ENCODE measurements around the gene NEIL1. TPM values are rescaled to one million over a fixed set of nuclear protein-coding genes. Genes with fewer than 3 reads are reported as not detected.
A peak's percentile ranks its signal among the peaks of the same experiment; 100 is the strongest.
"Not testable (repeated sequence)": the region's sequence is repeated elsewhere in the genome, so short reads cannot be mapped to it uniquely, and the experiment has no call there.

The NEIL1 gene, protein sequence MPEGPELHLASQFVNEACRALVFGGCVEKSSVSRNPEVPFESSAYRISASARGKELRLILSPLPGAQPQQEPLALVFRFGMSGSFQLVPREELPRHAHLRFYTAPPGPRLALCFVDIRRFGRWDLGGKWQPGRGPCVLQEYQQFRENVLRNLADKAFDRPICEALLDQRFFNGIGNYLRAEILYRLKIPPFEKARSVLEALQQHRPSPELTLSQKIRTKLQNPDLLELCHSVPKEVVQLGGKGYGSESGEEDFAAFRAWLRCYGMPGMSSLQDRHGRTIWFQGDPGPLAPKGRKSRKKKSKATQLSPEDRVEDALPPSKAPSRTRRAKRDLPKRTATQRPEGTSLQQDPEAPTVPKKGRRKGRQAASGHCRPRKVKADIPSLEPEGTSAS
- total RNA-seq = 10 to 100 TPM; 38.0 to 67.9 (median 41.4) TPM
- long read RNA-seq, donor 1, partial matches to known transcripts = 8 of 30 reads
- long read RNA-seq, donor 1, other reads (novel, unspliced or antisense) = 15 of 30 reads
- long read RNA-seq, donor 2, partial matches to known transcripts = 2 of 13 reads
- long read RNA-seq, donor 2, other reads (novel, unspliced or antisense) = 7 of 13 reads

DNA sequence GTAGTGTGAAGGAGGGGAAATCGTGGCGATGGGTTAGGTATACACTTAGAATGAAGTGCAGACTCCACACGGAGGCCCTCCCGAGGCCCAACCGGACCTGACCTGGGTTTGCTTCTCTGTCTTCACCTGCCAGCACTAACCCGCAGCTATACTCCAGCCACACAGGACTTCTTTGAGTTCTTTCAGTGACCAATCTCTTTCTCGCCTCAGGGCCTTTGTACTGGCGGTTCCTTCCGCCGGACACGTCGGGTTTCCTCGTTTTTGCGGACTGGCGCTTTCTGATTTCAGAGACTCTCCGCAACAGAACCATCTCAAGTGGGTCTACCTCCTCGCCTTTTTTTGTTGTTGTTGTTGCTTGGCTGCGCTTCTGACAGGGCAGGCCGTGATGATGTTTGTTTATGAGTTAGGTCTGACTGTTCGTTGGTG lies at the start of gene NEIL1:
NEIL1 (plus strand) TSS at position 244 of the 426 bp plus-strand sequence. CDS start 1,867 bp downstream, outside the sequence.
- TF ChIP-seq, protein P1, sequence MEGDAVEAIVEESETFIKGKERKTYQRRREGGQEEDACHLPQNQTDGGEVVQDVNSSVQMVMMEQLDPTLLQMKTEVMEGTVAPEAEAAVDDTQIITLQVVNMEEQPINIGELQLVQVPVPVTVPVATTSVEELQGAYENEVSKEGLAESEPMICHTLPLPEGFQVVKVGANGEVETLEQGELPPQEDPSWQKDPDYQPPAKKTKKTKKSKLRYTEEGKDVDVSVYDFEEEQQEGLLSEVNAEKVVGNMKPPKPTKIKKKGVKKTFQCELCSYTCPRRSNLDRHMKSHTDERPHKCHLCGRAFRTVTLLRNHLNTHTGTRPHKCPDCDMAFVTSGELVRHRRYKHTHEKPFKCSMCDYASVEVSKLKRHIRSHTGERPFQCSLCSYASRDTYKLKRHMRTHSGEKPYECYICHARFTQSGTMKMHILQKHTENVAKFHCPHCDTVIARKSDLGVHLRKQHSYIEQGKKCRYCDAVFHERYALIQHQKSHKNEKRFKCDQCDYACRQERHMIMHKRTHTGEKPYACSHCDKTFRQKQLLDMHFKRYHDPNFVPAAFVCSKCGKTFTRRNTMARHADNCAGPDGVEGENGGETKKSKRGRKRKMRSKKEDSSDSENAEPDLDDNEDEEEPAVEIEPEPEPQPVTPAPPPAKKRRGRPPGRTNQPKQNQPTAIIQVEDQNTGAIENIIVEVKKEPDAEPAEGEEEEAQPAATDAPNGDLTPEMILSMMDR (IDR thresholded peaks at IDR 0.05) = no peak
- intact Hi-C loops (cut with DNase I, micrococcal nuclease) = no loop called here
- peak in 2 of 3 donors; percentile 67 to 68 for DNase-seq
- peak within 1 kb of the TSS; percentile 80 for H3K4me3 ChIP-seq
- no peaks in the 10 kb centered on the region for H3K9me3 ChIP-seq
- H3K36me3 ChIP-seq (ENCODE audit: low read depth) = no peaks in the 10 kb centered on the region
- peak; percentile 49 for ATAC-seq
- H3K4me1 ChIP-seq (ENCODE audit: low read depth) = peaks cover 7% of the 10 kb centered on the region

DNA sequence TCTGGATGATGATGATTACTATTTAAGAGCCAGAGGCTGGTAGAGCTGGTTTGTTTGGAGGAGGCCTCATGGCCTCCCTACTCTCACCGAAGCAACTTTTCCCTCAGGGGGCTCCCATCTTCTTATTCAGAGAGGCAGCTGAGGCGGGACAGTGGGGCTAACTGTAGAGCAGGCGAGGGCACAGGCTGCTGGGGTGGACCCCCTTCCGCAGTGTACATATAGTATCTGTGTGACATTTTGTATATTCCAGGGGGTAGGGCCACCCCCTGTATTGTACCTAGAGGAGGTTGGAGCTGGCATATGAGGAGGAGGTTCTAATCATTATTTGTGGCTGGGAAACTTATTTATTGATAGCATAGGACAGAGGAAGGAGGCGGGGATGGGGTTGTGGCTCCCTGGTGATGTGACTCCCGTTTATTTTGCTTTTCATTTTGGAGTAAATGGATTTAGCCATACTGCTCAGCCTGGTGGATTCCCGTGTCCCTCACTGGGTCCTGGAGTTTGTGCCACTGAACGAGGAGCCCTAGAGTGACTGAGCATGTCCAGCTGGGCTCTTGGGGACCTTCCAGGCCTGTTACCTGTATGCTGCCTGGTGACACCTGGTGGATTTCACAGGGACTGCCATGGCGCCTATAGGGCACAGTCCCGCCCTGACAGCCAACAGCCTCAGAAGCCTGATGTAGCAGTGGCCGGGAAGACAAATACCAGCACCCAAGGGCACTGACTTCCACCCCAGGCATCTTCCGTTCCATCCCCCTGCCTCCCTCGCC lies 48.1 kb upstream of the NEIL1 start:
- intact Hi-C loops (cut with DNase I, micrococcal nuclease); H3K4me3 ChIP-seq; H3K36me3 ChIP-seq (ENCODE audit: low read depth); H3K4me1 ChIP-seq (ENCODE audit: low read depth); H3K9me3 ChIP-seq: not testable (repeated sequence)
- peak; percentile 99 for ATAC-seq
- peak in 1 of 3 donors; percentile 29 for DNase-seq

DNA sequence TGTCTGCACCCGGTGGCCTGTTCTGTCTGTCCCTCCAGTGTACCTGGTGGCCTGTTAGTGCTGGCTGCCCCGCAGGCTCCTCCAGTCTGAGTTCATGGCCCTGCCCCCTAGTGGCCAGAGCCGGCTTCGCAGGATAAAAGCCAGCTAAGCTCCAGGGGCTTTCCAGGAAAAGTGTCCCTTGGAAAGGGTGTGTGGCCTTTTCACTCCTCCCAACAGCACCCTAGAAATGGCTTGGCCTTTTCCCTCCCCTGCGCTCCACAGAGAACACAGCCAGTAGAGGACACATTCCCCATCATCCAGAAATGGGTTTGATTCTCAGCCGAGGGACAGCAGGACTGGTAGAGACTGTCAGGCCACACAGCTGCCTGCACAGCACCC lies 47.5 kb upstream of the NEIL1 start:
- TF ChIP-seq, protein P1 (IDR thresholded peaks at IDR 0.05) = peak; percentile 66
- H3K4me1 ChIP-seq (ENCODE audit: low read depth); H3K4me3 ChIP-seq; H3K9me3 ChIP-seq; H3K36me3 ChIP-seq (ENCODE audit: low read depth); intact Hi-C loops (cut with DNase I, micrococcal nuclease): not testable (repeated sequence)
- ATAC-seq (peak; percentile 99), DNase-seq (peak; percentile 70 to 86 (median 78))

DNA sequence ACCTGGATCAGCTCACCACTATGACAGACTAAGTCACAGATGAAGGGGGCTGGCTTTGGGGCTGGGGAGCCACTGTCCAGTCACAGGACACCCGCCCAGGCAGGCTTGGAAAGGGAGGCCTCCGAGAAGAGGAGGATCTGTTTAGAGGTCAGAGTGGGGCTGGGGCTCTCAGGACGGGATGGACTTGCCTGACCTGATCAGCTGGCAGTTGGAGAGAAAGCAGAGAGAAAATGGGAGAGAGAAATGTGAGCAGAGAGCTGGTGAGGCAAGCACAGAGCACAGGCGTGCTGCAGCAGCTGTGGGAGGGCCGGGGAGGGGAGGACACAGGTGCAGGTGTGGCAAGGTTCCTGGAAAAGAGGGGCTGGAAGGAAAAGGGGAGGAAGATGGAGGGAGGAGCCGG lies 46.8 kb upstream of the NEIL1 start:
- H3K4me3 ChIP-seq; H3K36me3 ChIP-seq (ENCODE audit: low read depth); intact Hi-C loops (cut with DNase I, micrococcal nuclease); ATAC-seq; H3K9me3 ChIP-seq; DNase-seq; H3K4me1 ChIP-seq (ENCODE audit: low read depth): not testable (repeated sequence)

DNA sequence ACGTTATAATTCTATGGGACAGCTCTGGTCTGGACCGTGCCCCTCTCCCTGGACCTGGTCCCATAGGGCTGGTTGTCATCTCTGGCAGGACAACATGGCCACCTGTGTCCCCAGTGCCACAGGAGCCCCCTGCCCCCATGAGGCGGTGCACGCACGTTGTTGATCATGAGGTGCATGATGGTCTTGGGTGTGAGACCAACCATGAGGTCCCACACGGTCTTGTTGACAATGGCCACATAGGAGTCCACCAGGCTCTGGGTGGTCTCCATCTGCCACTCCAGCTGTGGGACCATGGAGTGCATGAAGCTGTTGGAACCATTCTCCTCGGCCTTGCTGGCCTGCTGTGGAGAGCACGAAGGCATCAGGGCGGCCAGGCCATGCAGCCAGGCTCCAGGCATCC lies 44.5 kb upstream of the NEIL1 start:
- Histone ChIP-seq H3K9me3 (no peaks in the 10 kb centered on the region), H3K36me3 (ENCODE audit: low read depth) (no peaks in the 10 kb centered on the region), H3K4me3 (no peak overlapping the region), H3K4me1 (ENCODE audit: low read depth) (no peaks in the 10 kb centered on the region)
- DNase-seq (no peak), ATAC-seq (no peak)
- TF ChIP-seq, protein P1 (IDR thresholded peaks at IDR 0.05) = no peak
- intact Hi-C loops (cut with DNase I, micrococcal nuclease) = no loop called here

DNA sequence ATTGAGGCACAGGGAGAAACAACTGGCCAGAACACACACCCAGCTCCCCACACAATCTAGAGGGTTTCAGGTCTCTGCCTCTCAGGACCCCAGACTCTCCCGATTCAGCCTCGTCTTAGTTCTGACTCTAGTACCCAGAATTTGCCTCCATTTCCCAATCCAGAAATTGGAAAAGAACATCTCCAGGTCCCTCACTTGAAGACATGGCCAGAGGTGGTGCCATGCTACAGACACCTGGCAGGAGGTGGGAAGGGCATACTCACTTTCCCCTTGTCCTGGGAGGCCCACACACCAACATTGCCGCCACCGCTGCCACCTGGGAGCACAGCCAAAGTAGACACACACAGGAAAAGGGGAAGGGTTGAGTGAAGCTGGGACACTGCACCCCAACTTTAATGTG lies 44.1 kb upstream of the NEIL1 start:
- H3K4me3 ChIP-seq; intact Hi-C loops (cut with DNase I, micrococcal nuclease); ATAC-seq; H3K9me3 ChIP-seq; DNase-seq; H3K36me3 ChIP-seq (ENCODE audit: low read depth); H3K4me1 ChIP-seq (ENCODE audit: low read depth): not testable (repeated sequence)

DNA sequence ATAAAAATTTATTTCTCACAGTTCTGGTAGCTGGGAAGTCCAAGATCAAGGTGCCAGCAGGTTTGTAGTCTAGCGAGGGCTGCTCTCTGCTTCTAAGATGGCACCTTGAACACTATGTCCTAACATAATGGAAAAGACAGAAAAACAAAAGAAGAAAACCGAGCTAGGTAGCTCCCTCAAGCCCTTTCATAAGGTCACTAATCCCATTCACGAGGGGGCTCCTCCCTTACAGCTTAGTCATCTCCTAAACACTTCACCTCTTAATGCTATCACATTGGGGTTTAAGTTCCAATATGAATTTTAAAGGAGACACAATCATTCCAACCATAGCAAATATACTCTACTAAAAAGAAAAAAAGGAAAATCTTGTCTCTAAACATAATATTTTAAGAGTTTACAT lies 40.7 kb upstream of the NEIL1 start:
- no peak for ATAC-seq

More for the DNA sequence above, 40.7 kb upstream of the NEIL1 start:
- DNase-seq = no peak
- H3K4me1 ChIP-seq (ENCODE audit: low read depth) = no peaks in the 10 kb centered on the region
- no peak overlapping the region for H3K4me3 ChIP-seq
- no peaks in the 10 kb centered on the region for H3K36me3 ChIP-seq (ENCODE audit: low read depth)
- TF ChIP-seq, protein P1 (IDR thresholded peaks at IDR 0.05) = no peak
- intact Hi-C loops (cut with DNase I, micrococcal nuclease) = no loop called here
- H3K9me3 ChIP-seq = no peaks in the 10 kb centered on the region

All from mucosa of descending colon (tissue), 3 donors.